Posterior vena cava (tissue), 2 donors: ENCODE measurements around the gene A4GNT. TPM values are rescaled to one million over a fixed set of nuclear protein-coding genes. Genes with fewer than 3 reads are reported as not detected.
"Not testable (repeated sequence)": the region's sequence is repeated elsewhere in the genome, so short reads cannot be mapped to it uniquely, and the experiment has no call there.

Experiments
- DNase-seq: peaks from one replicate; pipeline ENCODE4 v3.0.0-alpha.2; 2020; ENCODE audit warnings: low spot score
- intact Hi-C, 2 donors: fragments of 100-400 bp; cut with DNase I; formaldehyde crosslinking; loops; one replicate each; pipeline versions ENCODE4 v1.14.1 to v1.14.2; 2022 to 2023
- long read RNA-seq, 2 donors: library from polyadenylated mRNA; unstranded; transcript quantifications; one replicate each; pipeline ENCODE4 v2.0.0, GENCODE V29; 2020 to 2021
- total RNA-seq, 2 donors: library from RNA; stranded (reverse); fragmentation: NEBNext Ultra II Directional; extraction: Animal tissue kit (Norgen Biotek cat#: 25700); gene quantifications; one replicate each; pipeline ENCODE4 v1.2.1, GENCODE V29; 2021
- donor health status: DM: yes; HTN: yes; CAD: no.
- donor health status: DM: yes; HTN: yes; CAD: no.

Gene A4GNT
- not detected for total RNA-seq
- long read RNA-seq, donor 1 = 0 reads
- long read RNA-seq, donor 2 = 0 reads

GRCh38 chr3:138132239-138132638 lies at the start of gene A4GNT:
A4GNT (minus strand) TSS chr3:138132390; CDS start chr3:138131256, 1,134 bp downstream.
- intact Hi-C loops = no loop called here
- no peak for DNase-seq

DNA sequence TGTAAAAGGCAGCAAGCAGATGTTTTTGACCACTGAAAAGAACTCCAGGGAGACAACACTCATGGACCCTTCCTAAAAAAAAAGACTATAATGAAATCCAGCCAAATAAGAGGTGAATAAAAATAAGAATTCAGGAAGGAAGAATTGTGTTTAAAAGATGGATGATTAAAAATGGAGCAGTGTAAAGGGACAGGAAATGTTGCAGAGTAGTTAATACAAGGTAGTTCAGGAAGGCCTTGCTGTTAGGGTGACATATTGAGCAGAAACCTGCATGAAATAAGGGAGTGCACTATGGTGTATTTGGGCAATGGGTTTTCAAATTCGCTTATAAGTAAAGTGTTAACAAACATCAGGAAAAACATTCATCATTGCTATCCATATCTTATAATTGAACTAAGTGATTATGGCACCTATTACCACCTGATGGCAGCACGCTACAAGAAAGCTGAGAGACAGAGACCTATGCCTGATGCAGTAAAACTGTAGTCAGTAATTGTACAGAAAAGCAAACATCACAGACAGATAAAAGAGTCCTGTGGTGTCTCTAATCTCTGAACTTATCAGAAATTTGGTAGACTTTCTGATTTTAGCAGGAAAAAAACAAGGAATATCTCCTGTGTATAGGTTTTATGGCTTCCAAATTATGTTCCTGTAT lies 48.3 kb upstream of the A4GNT start:
- no peak for DNase-seq
- intact Hi-C loops = loop anchor here in 1 of 2 donors (10.0 kb wide), 1 partner anchor 66 kb away; the partner anchor contains the start of gene DZIP1L

GRCh38 chr3:138174421-138175131 lies 42.4 kb upstream of the A4GNT start, which contains the start of gene DBR1:
DBR1 (minus strand) TSS chr3:138174921; CDS start chr3:138174795, 126 bp downstream.
- intact Hi-C loops = loop anchor here in 1 of 2 donors (10.0 kb wide), 1 partner anchor 50 kb away; no protein-coding TSS in a partner anchor
- peak; percentile 90 for DNase-seq

DNA sequence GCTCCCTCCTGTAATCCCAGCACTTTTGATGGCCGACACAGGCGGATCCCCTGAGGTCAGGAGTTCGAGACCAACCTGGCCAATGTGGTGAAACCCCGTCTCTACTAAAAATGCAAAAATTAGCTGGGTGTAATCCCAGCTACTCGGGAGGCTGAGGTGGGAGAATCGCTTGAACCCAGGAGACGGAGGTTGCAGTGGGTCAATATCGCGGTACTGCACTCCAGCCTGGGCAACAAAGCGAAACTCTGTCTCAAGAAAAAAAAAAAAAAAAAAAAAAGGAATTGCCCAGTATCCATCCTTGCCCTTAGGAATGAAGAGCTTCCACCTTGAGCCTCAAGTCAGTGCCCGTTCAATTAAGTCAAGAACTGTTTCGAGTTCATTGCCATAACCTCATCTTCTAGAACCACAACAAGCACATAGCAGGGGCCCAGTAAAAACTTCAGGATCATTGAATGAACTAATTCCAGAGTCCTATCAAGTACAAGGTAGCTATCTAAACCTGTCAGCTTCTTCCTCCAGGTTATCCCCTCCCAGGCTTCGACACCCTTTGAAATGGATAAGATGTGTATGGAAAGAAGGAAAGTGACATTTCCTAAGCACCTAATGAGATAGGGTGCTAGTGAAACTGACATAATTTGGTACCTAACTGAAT lies 41.7 kb upstream of the A4GNT start:
- intact Hi-C loops = loop anchor here in 1 of 2 donors (10.0 kb wide), 1 partner anchor 51 kb away; no protein-coding TSS in a partner anchor

DNA sequence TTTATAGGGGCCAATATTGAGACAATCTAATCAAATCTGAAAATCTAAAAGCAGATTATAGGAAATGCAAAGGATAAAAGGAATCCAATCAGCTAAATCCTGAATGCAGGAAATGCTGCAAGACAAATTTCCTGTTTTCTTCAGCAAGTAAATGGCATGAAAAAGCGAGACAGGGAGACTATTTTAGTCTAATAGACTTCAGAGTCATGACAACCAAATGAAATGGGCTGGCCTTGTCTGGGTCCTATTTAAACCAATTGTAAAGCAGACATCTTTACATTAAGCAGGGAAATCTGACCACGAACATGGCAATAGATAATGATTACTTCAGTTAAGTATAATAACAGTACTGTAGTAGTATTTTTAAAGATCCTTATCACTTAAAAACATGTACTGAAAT lies 40.4 kb upstream of the A4GNT start:
- no peak for DNase-seq
- intact Hi-C loops = loop anchor here in 1 of 2 donors (10.0 kb wide), 1 partner anchor 52 kb away; no protein-coding TSS in a partner anchor

More for the DNA sequence above, 41.7 kb upstream of the A4GNT start:
- no peak for DNase-seq

DNA sequence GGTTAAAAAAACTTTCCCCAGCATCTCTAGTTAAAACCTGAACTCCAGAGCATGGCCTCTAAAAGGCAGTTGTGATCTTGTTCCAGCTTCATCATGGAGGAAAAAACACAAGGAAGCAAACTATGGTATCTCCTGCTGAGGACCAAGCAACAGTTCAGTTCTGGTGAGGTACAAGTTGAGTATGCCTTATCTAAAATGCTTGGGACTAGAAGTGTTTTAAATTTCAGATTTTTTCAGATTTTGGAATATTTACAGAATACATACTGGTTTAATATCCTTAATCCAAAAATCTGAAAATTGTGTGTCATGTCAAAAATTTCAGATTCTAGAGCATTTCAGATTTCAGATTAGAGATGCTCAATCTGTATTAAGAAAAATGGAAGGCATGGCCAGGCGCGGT lies 32.9 kb upstream of the A4GNT start:
- intact Hi-C loops = loop anchor here in 1 of 2 donors (10.0 kb wide), 1 partner anchor 1670 kb away; no protein-coding TSS in a partner anchor
- no peak for DNase-seq

GRCh38 chr3:138157743-138158142 lies 25.6 kb upstream of the A4GNT start:
- intact Hi-C loops = no loop called here
- no peak for DNase-seq

- intact Hi-C loops = no loop called here
- no peak for DNase-seq
Measured at GRCh38 chr3:138154534-138154933, 22.3 kb upstream of the A4GNT start.

DNA sequence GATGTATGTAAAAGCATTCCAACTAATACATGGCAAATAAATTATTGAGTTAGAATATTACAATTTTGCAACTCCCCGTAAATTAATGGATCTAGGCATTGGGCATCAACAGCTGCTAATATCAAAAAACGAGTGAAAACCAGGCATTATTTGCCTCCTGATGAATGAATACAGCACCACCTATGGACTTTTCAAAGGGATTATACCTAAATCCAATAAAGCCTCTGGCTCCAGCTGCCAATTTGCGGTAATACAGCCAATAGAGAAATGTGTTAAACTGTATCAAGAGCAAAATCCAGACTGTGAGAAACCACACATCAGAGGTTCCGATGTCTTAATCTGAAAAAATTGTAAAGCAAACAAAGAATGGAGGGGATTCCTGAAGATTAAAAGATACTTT lies 16.3 kb upstream of the A4GNT start:
- DNase-seq = no peak
- intact Hi-C loops = no loop called here

- intact Hi-C loops = not testable (repeated sequence)
Measured at GRCh38 chr3:138142181-138142580, 10.0 kb upstream of the A4GNT start.

GRCh38 chr3:138140940-138141339 lies 8.8 kb upstream of the A4GNT start:
- no peak for DNase-seq
- intact Hi-C loops = no loop called here

More at GRCh38 chr3:138142181-138142580, 10.0 kb upstream of the A4GNT start:
- DNase-seq = not testable (repeated sequence)

DNA sequence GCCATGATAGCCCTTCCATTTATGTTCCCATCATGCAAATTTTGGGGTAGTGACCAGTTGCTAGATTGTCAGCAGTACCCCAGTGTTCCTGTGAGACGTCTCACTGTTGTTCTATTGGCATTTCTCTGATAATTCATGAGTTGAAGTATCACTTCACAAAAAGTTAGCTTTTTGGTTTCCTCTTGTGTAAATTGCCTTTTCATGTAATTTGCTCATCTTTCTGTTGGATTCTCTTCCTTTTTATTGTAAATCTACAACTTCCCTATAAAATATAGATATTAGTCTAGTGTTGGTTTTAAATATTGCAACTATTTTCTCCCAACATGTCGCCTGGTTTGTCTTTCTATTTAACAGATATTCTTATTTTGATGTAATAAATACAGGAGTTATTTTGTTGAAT lies 7.5 kb upstream of the A4GNT start:
- intact Hi-C loops = no loop called here
- DNase-seq = no peak

DNA sequence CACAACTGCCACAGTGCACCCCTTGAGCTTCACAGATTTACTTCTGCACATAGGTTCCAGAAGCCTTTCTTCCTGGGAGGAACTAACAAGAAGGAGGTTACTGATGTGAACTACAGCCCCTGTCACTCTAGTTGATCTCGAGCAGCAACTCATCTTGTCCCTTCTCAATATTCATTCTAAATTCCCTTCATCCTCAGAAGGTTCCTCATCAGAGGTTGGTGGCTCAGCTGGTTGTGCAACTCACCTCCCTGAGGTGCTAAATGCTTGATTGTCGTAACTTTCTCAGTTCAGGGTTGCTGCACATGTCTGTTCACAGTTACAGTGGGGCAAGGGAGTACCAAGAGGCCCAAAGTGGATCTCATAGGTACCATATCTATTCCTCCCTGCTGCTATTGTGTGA lies 5.7 kb upstream of the A4GNT start:
- intact Hi-C loops = no loop called here

DNA sequence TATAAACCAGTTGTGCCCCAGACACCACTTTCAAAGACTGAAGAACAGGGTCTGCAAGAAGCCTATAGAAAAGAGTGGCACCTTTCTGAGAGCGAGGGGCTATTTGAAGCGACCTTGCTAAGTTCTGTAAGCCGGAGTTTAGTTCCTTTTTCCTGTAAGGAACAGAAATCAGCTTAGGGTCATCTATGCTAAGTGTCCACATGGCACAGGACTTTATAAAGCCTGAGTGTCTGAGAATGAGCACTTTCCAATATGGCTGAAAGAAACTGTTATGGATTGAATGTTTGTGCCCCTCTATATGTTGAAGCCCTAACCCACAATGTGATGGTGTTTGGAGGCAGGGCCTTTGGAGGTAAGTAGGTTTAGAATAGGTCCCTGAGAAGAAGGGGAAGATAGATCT lies 4.0 kb upstream of the A4GNT start:
- intact Hi-C loops = no loop called here
- no peak for DNase-seq

More for the DNA sequence above, 5.7 kb upstream of the A4GNT start:
- no peak for DNase-seq

DNA sequence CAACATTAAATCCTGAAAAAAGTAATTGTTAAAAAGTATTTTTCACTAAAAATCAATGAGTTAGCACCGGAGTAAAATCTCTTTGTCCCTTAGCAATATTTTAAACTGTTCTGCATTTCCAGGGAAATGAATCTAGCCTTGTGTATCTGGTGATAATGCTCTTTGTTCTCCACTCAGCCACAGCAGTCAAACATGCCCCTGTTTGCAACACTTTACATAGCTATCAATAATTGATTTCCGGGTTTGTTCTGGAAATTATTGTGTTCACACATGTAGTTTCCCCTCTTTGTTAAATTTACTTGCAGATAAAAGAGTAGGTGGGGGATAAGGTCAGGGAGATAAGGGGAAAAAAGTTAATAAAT lies 3.6 kb upstream of the A4GNT start:
- intact Hi-C loops = no loop called here
- no peak for DNase-seq

- intact Hi-C loops = no loop called here
Measured at GRCh38 chr3:138135146-138135832, 3.1 kb upstream of the A4GNT start.

DNA sequence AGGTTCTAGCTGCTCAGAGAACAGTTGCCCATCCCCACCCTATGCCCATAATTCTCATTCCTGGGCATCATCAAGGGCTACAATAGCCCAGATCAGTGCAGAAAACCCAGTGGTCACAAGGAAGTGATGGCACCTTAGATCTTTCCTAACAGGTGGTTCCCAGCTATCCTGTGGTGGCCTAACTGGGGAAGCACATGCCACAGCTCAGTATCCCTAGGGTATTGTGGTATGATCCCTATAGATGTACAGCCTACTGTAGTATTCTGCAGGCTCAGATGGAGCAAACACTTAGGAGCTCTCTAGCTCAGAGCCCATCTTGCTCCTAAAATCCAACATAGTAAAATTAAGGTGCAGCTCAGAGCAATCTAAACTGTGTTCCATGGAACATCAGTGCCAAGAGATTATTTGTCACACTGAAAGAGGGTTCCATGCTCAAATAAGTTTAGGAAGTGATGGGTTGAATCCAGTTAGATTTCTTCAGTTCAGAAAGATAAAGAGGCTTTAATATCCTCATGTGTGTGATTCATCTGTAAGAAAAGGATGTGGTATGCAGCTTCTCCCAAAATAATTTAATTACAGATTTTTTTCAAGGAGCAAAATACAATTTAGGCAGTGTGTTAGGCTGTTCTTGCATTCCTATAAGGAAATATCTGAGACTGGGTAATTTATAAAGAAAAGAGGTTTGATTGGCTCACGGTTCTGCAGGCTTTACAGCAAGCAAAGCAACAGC lies 4.4 kb downstream of the A4GNT start:
- intact Hi-C loops = no loop called here
- no peak for DNase-seq

More at GRCh38 chr3:138135146-138135832, 3.1 kb upstream of the A4GNT start:
- DNase-seq = no peak

DNA sequence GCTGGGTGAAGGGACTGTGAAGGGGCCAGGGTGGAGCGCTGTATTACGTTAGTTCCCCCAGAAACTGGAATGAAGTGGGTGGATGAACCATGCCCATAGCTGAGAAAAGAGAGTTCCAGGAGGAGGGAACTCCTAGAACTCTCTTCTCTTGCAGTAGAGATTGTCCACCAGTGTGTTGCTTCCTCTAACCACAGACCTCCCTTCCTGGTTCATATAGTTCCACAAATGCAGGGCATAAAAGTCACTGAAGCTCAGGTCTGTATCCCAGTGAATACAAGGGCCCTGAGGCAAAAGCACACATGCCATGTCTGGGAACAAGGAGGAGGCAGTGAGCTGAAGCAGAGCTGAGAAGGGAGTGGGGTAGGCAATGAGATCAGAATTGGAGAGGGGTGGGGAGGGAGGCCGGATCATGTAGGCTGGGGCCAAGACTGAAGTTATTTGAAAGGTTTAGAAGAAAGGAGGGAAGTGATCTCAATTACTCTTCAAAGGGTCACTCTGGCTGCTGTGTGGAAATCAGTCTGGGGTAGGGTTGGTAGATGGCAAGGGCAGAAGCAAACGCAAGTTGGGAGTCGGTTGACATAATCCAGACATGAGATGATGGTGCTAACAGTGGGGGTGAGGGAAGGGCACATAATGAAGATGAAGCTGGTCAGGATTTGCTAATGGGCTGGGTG lies 6.5 kb downstream of the A4GNT start:
- no peak for DNase-seq
- intact Hi-C loops = no loop called here
